Brain microvascular endothelial cell (primary cell): ENCODE results near the gene CACNA1I.

Experiments used
- DNase-seq: peaks from one replicate; pipeline ENCODE4 v3.0.0-alpha.2; 2020
- H3K27ac ChIP-seq: fragments of 250-450 bp; sonication (Bioruptor Pico); 2 replicates; pipeline ENCODE4 v1.5.1; 2020; ENCODE audit warnings: mild to moderate bottlenecking, moderate library complexity
- H3K27me3 ChIP-seq: fragments of 250-450 bp; sonication (Bioruptor Pico); replicated peaks from 2 replicates; pipeline ENCODE4 v1.5.1; 2020; ENCODE audit warnings: mild to moderate bottlenecking
- H3K36me3 ChIP-seq: fragments of 250-450 bp; sonication (Bioruptor Pico); replicated peaks from 2 replicates; pipeline ENCODE4 v1.5.1; 2020; ENCODE audit warnings: mild to moderate bottlenecking
- H3K4me3 ChIP-seq: 2 replicates; pipeline ENCODE4 v1.5.1; 2011; ENCODE audit warnings: low read depth, mild to moderate bottlenecking, control low read depth, low read length, moderate library complexity
- in situ Hi-C: cut with HindIII; loops from 2 replicates; pipeline ENCODE4 v1.10.0; 2017; ENCODE audit warnings: low sequenced_read_pairs, low pct_ligation_motif_present
- TF ChIP-seq, protein P1 (sequence below): IDR thresholded peaks from 2 replicates; pipeline ENCODE4 v1.5.1; 2011; ENCODE audit warnings: low read depth, mild to moderate bottlenecking, moderate library complexity, low read length, control low read depth, inconsistent platforms; ENCODE audit errors: missing control alignments

Gene CACNA1I

DNA sequence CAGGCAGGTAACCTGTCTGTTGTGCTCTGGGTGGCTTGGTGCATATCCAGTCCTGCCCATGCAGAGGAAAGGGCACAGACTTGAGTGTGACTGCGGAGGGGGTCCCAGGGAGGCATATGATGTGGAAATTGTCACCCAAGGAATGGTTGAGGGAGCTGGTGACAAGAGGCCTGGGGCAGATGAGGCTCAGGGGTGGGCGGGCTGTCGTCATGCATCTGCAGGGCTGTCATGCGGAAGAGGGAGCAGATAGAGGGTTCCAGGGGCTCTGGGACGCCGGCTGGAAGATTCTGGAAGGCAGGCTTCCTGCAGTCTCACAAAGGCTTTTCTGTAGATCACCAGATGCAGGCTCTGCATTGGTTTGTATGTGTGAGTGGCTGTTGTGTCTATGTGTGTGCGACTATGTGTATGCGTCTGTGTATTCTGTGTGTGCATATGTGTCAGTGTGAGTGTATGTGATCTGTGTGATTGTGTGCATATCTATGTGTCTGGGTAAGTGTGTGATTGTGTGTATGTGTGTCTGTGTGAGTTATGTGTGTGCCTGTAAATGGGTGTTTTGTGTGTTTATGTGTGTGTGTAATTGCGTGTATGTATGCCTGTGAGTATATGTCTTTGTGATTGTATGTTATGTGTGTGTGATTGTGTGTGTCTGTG is 7.6 kb upstream of the CACNA1I start:
- Histone ChIP-seq H3K27me3 (peaks cover 22% of the 10 kb centered on the region), H3K4me3 (no peak overlapping the region)
- TF ChIP-seq, protein P1, sequence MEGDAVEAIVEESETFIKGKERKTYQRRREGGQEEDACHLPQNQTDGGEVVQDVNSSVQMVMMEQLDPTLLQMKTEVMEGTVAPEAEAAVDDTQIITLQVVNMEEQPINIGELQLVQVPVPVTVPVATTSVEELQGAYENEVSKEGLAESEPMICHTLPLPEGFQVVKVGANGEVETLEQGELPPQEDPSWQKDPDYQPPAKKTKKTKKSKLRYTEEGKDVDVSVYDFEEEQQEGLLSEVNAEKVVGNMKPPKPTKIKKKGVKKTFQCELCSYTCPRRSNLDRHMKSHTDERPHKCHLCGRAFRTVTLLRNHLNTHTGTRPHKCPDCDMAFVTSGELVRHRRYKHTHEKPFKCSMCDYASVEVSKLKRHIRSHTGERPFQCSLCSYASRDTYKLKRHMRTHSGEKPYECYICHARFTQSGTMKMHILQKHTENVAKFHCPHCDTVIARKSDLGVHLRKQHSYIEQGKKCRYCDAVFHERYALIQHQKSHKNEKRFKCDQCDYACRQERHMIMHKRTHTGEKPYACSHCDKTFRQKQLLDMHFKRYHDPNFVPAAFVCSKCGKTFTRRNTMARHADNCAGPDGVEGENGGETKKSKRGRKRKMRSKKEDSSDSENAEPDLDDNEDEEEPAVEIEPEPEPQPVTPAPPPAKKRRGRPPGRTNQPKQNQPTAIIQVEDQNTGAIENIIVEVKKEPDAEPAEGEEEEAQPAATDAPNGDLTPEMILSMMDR, result no peak

DNA sequence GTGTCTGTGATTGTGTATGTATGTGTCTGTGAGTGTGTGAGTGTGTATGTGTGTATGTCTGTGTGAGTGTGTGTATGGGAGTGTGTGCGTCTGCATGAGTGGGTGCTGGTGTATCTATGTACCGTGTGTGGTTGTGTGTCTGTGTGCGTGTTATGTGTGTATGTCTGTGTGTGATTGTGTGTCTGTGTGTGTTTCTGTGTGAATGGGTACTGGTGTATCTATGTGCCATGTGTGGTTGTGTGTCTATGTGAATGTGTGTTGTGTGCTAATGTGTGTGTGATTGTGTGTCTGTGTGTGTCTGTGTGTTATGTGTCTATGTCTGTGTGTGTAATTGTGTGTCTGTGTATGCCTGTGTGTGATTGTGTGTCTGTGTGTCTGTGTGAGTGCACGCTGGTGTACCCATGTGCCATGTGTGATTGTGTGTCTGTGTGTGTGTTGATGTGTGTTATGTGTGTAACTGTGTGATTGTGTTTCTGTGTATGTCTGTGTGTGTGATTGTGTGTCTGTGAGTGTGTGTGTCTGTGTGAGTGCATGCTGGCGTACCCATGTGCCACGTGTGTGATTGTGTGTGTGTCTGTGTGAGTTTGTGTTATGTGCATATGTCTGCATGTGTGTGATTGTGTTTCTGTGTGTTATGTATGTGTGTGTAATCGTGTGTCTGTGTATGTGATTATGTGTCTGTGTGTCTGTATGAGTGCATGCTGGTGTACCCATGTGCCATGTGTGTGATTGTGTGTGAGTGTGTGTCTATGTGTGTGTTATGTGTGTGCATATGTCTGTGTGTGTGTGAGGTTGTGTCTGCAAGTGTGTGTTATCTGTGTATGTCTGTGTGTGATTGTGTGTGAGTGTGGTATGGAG is 6.8 kb upstream of the CACNA1I start:
- in situ Hi-C loops, result loop anchor here (25.0 kb wide), 1 partner anchor 449 kb away; no protein-coding TSS in a partner anchor
- H3K27ac ChIP-seq, result no peak overlapping the region
- H3K27me3 ChIP-seq, result peaks cover 14% of the 10 kb centered on the region
- TF ChIP-seq, protein P1, result no peak
- no peak overlapping the region for H3K4me3 ChIP-seq
- DNase-seq, result no peak
- H3K36me3 ChIP-seq, result no peaks in the 10 kb centered on the region

More for the DNA sequence above, 7.6 kb upstream of the CACNA1I start:
- DNase-seq, result no peak
- Histone ChIP-seq H3K27ac (no peak overlapping the region), H3K36me3 (no peaks in the 10 kb centered on the region)
- in situ Hi-C loops, result loop anchor here (25.0 kb wide), 1 partner anchor 449 kb away; no protein-coding TSS in a partner anchor

DNA sequence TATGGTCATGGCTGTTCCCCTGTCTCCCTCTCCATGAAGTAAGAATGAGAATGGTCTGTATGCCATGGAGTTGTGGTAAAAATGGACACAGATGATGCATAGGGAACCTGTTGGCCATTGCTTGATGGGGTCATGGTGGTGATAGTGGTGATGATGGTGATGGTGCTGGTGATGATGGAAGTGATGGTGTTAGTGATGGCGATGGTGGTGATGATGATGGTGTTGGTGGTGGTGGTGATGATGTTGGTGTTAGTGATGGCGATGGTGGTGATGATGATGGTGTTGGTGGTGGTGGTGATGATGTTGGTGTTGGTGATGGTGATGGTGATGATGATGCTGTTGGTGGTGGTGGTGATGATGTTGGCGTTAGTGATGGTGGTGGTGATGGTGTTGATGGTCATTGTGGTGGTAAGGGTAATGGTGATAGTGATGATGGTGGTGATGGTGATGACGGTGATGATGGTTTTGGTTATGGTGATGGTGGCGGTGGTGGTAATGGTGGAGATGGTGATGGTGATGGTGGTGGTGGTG is 5.1 kb upstream of the CACNA1I start:
- no peak for DNase-seq
- in situ Hi-C loops, result loop anchor here (25.0 kb wide), 1 partner anchor 447 kb away; no protein-coding TSS in a partner anchor
- Histone ChIP-seq H3K27ac (no peak overlapping the region), H3K36me3 (no peaks in the 10 kb centered on the region), H3K27me3 (peaks cover 2% of the 10 kb centered on the region), H3K4me3 (no peak overlapping the region)
- TF ChIP-seq, protein P1, result no peak

DNA sequence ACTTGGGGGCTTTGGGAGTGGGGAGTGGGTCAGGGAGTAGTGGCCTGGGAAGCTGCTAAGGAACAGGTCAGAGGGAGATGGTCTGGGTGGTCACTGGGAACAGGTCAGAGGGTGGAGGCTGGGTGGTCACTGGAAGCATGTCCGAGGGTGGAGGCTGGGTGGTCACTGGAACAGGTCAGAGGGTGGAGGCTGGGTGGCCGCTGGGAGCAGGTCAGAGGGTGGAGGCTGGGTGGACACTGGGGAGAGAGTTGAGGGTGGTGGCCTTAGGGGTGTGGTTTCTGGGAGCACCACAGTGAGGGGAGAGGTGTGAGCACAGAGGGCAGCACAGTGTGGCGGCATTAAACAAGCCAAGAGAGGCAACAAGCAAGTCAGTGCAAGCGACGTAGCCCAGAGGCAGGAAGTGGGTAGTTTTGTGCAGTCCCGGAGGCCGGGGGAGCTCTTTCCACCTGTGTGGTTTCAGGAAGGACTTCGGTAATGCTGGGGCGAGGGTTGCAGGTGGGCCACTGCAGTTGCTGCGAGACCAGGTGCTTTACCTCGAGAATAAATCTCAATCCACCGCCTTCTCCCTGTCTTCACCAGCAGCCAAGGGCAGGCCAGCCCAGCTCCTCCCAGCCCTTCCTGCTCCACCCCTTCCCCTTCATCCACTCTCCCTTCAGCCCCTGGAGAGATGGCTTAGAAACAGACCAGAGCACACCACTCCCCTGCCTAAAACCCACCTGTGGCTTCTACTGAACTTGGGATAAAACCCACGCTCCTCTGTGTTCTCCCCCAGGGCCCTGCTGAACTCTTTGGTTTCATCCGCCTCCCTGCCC is 3.2 kb upstream of the CACNA1I start:
- no peak for DNase-seq
- TF ChIP-seq, protein P1, result no peak
- H3K36me3 ChIP-seq, result no peaks in the 10 kb centered on the region
- H3K27me3 ChIP-seq, result no peaks in the 10 kb centered on the region
- H3K27ac ChIP-seq, result no peak overlapping the region
- no peak overlapping the region for H3K4me3 ChIP-seq
- in situ Hi-C loops, result loop anchor here (25.0 kb wide), 1 partner anchor 445 kb away; no protein-coding TSS in a partner anchor

DNA sequence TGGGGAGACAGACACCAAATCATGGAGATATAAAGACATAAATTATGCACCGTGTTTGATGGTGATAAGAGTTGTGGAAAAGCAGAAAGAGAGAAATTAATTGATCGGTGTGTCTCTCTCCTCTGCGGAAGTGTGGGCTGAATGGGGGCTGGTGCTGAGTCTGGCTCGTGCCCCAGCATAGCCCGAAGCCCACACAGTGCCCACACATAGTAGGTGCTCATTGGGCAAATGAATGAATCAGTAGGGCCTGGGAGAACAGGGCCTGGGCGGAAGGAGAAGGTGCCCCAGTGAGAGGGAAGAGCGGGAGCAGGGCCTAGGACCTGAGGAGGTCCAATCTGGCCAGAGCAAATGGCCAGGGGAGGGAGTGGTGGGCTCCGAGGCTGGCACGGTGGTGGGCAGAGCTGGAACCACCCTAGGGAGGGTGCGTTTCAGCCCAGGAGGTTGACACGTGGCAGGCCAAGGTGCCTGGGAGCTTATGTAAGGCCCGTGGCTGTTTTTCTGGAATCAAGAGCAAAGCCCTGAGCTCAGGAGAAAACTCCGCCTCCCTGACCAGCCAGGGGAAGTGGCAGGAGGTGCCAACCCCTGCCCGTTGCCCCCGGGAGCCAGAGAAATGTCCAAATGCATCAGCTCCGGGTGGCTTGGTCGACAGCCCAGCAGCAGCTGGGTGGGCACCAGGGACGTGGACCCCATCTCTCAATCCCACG is 2.1 kb upstream of the CACNA1I start:
- Histone ChIP-seq H3K4me3 (no peak overlapping the region), H3K27ac (no peak overlapping the region), H3K36me3 (no peaks in the 10 kb centered on the region), H3K27me3 (no peaks in the 10 kb centered on the region)
- in situ Hi-C loops, result loop anchor here (25.0 kb wide), 1 partner anchor 444 kb away; no protein-coding TSS in a partner anchor
- TF ChIP-seq, protein P1, result no peak
- DNase-seq, result no peak
